ENCODE data around the gene ANKRD11. TPM values are rescaled to one million over a fixed set of nuclear protein-coding genes. Genes with fewer than 3 reads are reported as not detected.

ANKRD11 gene
- polyA plus RNA-seq, 1 donor (not counting 4 experiments of a cell fraction or from before 2014, with no cell fraction given): 30.1 TPM

- H3K4me3 ChIP-seq (ENCODE audit: control insufficient read depth in 2 of 3, extremely low read depth in 1 of 3, insufficient read depth in 2 of 3, low read depth in 1 of 3, low read length in 3 of 3): peak overlapping the region in 1 of 3 experiments; percentile 7
- H3K9ac ChIP-seq (ENCODE audit: control insufficient read depth, extremely low read depth, insufficient read depth, low read length): peak overlapping the region; percentile 37
- no peaks in the 10 kb centered on the region for H3K27me3 ChIP-seq (ENCODE audit: control insufficient read depth, extremely low read depth, insufficient read depth, low read length)
- peaks cover 2 to 5% of the 10 kb centered on the region in 2 experiments for H3K36me3 ChIP-seq (ENCODE audit: control insufficient read depth in 2 of 2, extremely low read depth in 1 of 2, insufficient read depth in 2 of 2, low read length in 2 of 2)
- peak overlapping the region; percentile 63 for H3K27ac ChIP-seq (ENCODE audit: control insufficient read depth, insufficient read depth, low read length)
- H3K9me1 ChIP-seq (ENCODE audit: control insufficient read depth, extremely low read depth, insufficient read depth, low read length): peaks cover 20% of the 10 kb centered on the region
- H4K20me1 ChIP-seq (ENCODE audit: control insufficient read depth, extremely low read depth, insufficient read depth, low read length): peaks cover 77% of the 10 kb centered on the region
- H3K9me3 ChIP-seq (ENCODE audit: control insufficient read depth, low read depth, low read length): no peaks in the 10 kb centered on the region
- TF ChIP-seq EZH2 (IDR thresholded peaks at IDR 0.05; ENCODE audit: low read length) (no peak), CTCF (optimal IDR thresholded peaks at IDR 0.05 in 1 of 3, IDR thresholded peaks at IDR 0.05 in 1 of 3, conservative IDR thresholded peaks at IDR 0.05 in 1 of 3; ENCODE audit: extremely low read depth in 1 of 3, insufficient read depth in 2 of 3, low read length in 3 of 3) (no peak)
- dilution Hi-C loops (cut with MboI; ENCODE audit: extremely low pct_ligation_motif_present, low sequenced_read_pairs): no loop called here
- peak overlapping the region; percentile 44 for H3K4me2 ChIP-seq (ENCODE audit: control insufficient read depth, extremely low read depth, insufficient read depth, low read depth, low read length)
- DNase-seq (ENCODE audit: low read depth, low spot score): no peak
- FAIRE-seq: no peak
- no peak overlapping the region for H2AFZ ChIP-seq (ENCODE audit: control insufficient read depth, low read length)
- peaks cover 94% of the 10 kb centered on the region for H3K79me2 ChIP-seq (ENCODE audit: control insufficient read depth, insufficient read depth, low read length)
- H3K4me1 ChIP-seq (ENCODE audit: control insufficient read depth, extremely low read depth, insufficient read depth, low read length): peaks cover 50% of the 10 kb centered on the region
Observed at GRCh38 chr16:89411335-89411850, 79.0 kb downstream of the ANKRD11 start.

- Histone ChIP-seq H3K9me1 (ENCODE audit: control insufficient read depth, extremely low read depth, insufficient read depth, low read length) (peaks cover 20% of the 10 kb centered on the region), H3K79me2 (ENCODE audit: control insufficient read depth, insufficient read depth, low read length) (peaks cover 94% of the 10 kb centered on the region), H3K36me3 (ENCODE audit: control insufficient read depth in 2 of 2, extremely low read depth in 1 of 2, insufficient read depth in 2 of 2, low read length in 2 of 2) (peaks cover 2 to 3% of the 10 kb centered on the region in 2 experiments), H3K9me3 (ENCODE audit: control insufficient read depth, low read depth, low read length) (no peaks in the 10 kb centered on the region), H3K4me1 (ENCODE audit: control insufficient read depth, extremely low read depth, insufficient read depth, low read length) (peaks cover 50% of the 10 kb centered on the region), H3K9ac (ENCODE audit: control insufficient read depth, extremely low read depth, insufficient read depth, low read length) (peak overlapping the region; percentile 37), H3K4me3 (ENCODE audit: control insufficient read depth in 2 of 3, extremely low read depth in 1 of 3, insufficient read depth in 2 of 3, low read depth in 1 of 3, low read length in 3 of 3) (peak overlapping the region in 1 of 3 experiments; percentile 7), H3K4me2 (ENCODE audit: control insufficient read depth, extremely low read depth, insufficient read depth, low read depth, low read length) (peak overlapping the region; percentile 44), H3K27ac (ENCODE audit: control insufficient read depth, insufficient read depth, low read length) (peak overlapping the region; percentile 63), H4K20me1 (ENCODE audit: control insufficient read depth, extremely low read depth, insufficient read depth, low read length) (peaks cover 77% of the 10 kb centered on the region), H3K27me3 (ENCODE audit: control insufficient read depth, extremely low read depth, insufficient read depth, low read length) (no peaks in the 10 kb centered on the region), H2AFZ (ENCODE audit: control insufficient read depth, low read length) (no peak overlapping the region)
- FAIRE-seq (peak; percentile 20), DNase-seq (ENCODE audit: low read depth, low spot score) (no peak)
- dilution Hi-C loops (cut with MboI; ENCODE audit: extremely low pct_ligation_motif_present, low sequenced_read_pairs): no loop called here
- TF ChIP-seq EZH2 (IDR thresholded peaks at IDR 0.05; ENCODE audit: low read length) (no peak), CTCF (optimal IDR thresholded peaks at IDR 0.05 in 1 of 3, IDR thresholded peaks at IDR 0.05 in 1 of 3, conservative IDR thresholded peaks at IDR 0.05 in 1 of 3; ENCODE audit: extremely low read depth in 1 of 3, insufficient read depth in 2 of 3, low read length in 3 of 3) (peak in 1 of 3 experiments; percentile 39)
Observed at GRCh38 chr16:89410794-89411309, 79.5 kb downstream of the ANKRD11 start.
